OCI-LY7 (cell line): Measurements from ENCODE around the gene TGFBR1.

Source experiments
- EZH2phosphoT487 ChIP-seq: fragments of 200-600 bp; sonication (generic); IDR thresholded peaks from 2 replicates; pipeline ENCODE4 v1.6.1; 2018; ENCODE audit warnings: low read depth, borderline replicate concordance, mild to moderate bottlenecking, mixed run types, antibody characterized with exemption, low read length, moderate library complexity, mixed read lengths
- TF ChIP-seq, protein P1 (sequence below): fragments of 200-600 bp; sonication (generic); conservative IDR thresholded peaks from 2 replicates; pipeline ENCODE4 v1.5.1; 2014; ENCODE audit warnings: mild to moderate bottlenecking, antibody characterized with exemption, low read length, moderate library complexity, mixed read lengths

DNA sequence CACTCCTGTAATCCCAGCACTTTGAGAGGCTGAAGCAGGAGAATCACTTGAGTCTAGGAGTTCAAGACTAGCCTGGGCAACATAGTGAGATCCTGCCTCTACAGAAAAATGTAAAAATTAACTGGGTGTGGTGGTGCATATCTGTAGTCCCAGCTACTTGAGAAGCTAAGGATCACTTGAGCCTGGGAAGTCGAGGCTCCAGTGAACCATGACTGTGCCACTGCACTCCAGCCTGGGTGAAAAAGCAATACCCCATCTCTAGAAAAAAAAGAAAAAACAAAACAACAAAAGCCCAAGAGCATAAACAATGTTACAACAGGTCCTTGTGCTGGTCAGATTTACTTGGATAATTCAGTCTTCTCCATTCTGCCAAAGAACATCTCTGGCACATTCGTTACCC is 44.3 kb upstream of the TGFBR1 start:
- TF ChIP-seq, protein P1, sequence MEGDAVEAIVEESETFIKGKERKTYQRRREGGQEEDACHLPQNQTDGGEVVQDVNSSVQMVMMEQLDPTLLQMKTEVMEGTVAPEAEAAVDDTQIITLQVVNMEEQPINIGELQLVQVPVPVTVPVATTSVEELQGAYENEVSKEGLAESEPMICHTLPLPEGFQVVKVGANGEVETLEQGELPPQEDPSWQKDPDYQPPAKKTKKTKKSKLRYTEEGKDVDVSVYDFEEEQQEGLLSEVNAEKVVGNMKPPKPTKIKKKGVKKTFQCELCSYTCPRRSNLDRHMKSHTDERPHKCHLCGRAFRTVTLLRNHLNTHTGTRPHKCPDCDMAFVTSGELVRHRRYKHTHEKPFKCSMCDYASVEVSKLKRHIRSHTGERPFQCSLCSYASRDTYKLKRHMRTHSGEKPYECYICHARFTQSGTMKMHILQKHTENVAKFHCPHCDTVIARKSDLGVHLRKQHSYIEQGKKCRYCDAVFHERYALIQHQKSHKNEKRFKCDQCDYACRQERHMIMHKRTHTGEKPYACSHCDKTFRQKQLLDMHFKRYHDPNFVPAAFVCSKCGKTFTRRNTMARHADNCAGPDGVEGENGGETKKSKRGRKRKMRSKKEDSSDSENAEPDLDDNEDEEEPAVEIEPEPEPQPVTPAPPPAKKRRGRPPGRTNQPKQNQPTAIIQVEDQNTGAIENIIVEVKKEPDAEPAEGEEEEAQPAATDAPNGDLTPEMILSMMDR, result no peak
- no peak for TF ChIP-seq EZH2phosphoT487
